Caco-2 (cell line): ENCODE measurements around the gene C5orf22. TPM values are rescaled to one million over a fixed set of nuclear protein-coding genes. Genes with fewer than 3 reads are reported as not detected.

Experiments
- BruUV-seq: library from RNA; stranded (reverse); fragments of 400-500 nt; replicated peaks from 2 replicates; lab custom pipeline; 2021; lab: Mats Ljungman, UMichigan
- CTCF ChIA-PET: fragments of 300-600 bp; sonication (Branson Sonifier 250); formaldehyde crosslinking; loops from one replicate; lab custom pipeline; 2022; ENCODE audit warnings: antibody characterized with exemption; lab: Charles Lee
- POLR2A ChIA-PET: fragments of 300-600 bp; sonication (Branson Sonifier 250); formaldehyde crosslinking; loops from one replicate; lab custom pipeline; 2022; ENCODE audit warnings: antibody characterized with exemption; lab: Charles Lee
- DNase-seq, 2 experiments: peaks; one replicate each; pipeline versions ENCODE4 v3.0.0 to v3.0.0-alpha.2; 2020 to 2022
- H3K27me3 ChIP-seq: replicated peaks from 2 replicates; pipeline ENCODE4 v1.6.0; 2011; ENCODE audit warnings: low read length; ENCODE audit not compliant: control insufficient read depth, insufficient read depth
- H3K36me3 ChIP-seq: 2 replicates; pipeline ENCODE4 v1.5.1; 2011; ENCODE audit warnings: low read length; ENCODE audit not compliant: control insufficient read depth, insufficient read depth
- H3K4me1 ChIP-seq: fragments of 250-450 bp; sonication (Bioruptor Pico); 2 replicates; pipeline ENCODE4 v1.5.1; 2020; ENCODE audit warnings: mild to moderate bottlenecking
- H3K4me3 ChIP-seq: 2 replicates; pipeline ENCODE4 v1.5.1; 2011; ENCODE audit warnings: low read depth, mild to moderate bottlenecking, control low read depth, low read length
- H3K9me3 ChIP-seq: fragments of 250-450 bp; sonication (Bioruptor Pico); 2 replicates; pipeline ENCODE4 v1.5.1; 2020; ENCODE audit warnings: mild to moderate bottlenecking, moderate library complexity
- H3K27ac Mint-ChIP-seq: one replicate; pipeline ENCODE4 v1.8.0; 2022; ENCODE audit warnings: mixed read lengths; ENCODE audit not compliant: unreplicated experiment
- H3K27me3 Mint-ChIP-seq: one replicate; pipeline ENCODE4 v1.8.0; 2022; ENCODE audit warnings: mixed read lengths; ENCODE audit not compliant: insufficient read depth, unreplicated experiment
- H3K36me3 Mint-ChIP-seq: one replicate; pipeline ENCODE4 v1.8.0; 2022; ENCODE audit warnings: mild to moderate bottlenecking, mixed read lengths; ENCODE audit not compliant: insufficient read depth, unreplicated experiment
- H3K4me1 Mint-ChIP-seq: one replicate; pipeline ENCODE4 v1.8.0; 2022; ENCODE audit warnings: low read depth, mixed read lengths; ENCODE audit not compliant: unreplicated experiment
- H3K4me3 Mint-ChIP-seq: one replicate; pipeline ENCODE4 v1.8.0; 2022; ENCODE audit warnings: mild to moderate bottlenecking, moderate library complexity, mixed read lengths; ENCODE audit not compliant: unreplicated experiment
- H3K9me3 Mint-ChIP-seq: one replicate; pipeline ENCODE4 v1.8.0; 2022; ENCODE audit warnings: mixed read lengths; ENCODE audit not compliant: unreplicated experiment
- CTCF ChIP-seq, 2 experiments: fragments of 200-600 bp in 1 of 2; IDR thresholded peaks; 1 replicate in 1 of 2; 2 replicates in 1 of 2; pipeline versions ENCODE4 v1.5.1 to v1.8.0; 2011 to 2022; ENCODE audit warnings: antibody characterized with exemption in 1 of 2, control low read depth in 1 of 2, inconsistent platforms in 1 of 2, low read depth in 1 of 2, low read length in 1 of 2, mild to moderate bottlenecking in 1 of 2, moderate library complexity in 1 of 2; ENCODE audit not compliant: insufficient read depth in 1 of 2, severe bottlenecking in 1 of 2, unreplicated experiment in 1 of 2
- intact Hi-C: fragments of 100-400 bp; cut with micrococcal nuclease; formaldehyde crosslinking; loops from one replicate; pipeline ENCODE4 v1.10.0; 2022; ENCODE audit not compliant: unreplicated experiment
- total RNA-seq: library from RNA; stranded (reverse); gene quantifications from 2 replicates; pipeline ENCODE4 v1.2.3, GENCODE V29; 2022

Gene C5orf22
- total RNA-seq, 1 experiment from 2014 or later = 27.9 TPM

GRCh38 chr5:31583129-31583528 lies 51.0 kb downstream of the C5orf22 start:
- DNase-seq = no peak
- BruUV-seq = no TSS peak
- Mint-ChIP-seq H3K4me3 (no peak overlapping the region), H3K9me3 (no peaks in the 10 kb centered on the region), H3K27ac (no peak overlapping the region), H3K36me3 (no peaks in the 10 kb centered on the region), H3K4me1 (no peaks in the 10 kb centered on the region), H3K27me3 (peaks cover 20% of the 10 kb centered on the region)
- intact Hi-C loops = no loop called here
- POLR2A ChIA-PET = no interaction called here
- Histone ChIP-seq H3K27me3 (no peaks in the 10 kb centered on the region; the same call in 1 of the 2 replicates), H3K4me1 (no peaks in the 10 kb centered on the region), H3K9me3 (no peaks in the 10 kb centered on the region), H3K4me3 (no peak overlapping the region), H3K36me3 (no peaks in the 10 kb centered on the region)
- no peak for TF ChIP-seq CTCF (IDR thresholded peaks at IDR 0.05; ENCODE audit: insufficient read depth in 1 of 2, low read depth in 1 of 2, low read length in 1 of 2, severe bottlenecking in 1 of 2, unreplicated experiment in 1 of 2)
- CTCF ChIA-PET = interaction anchor here (1.2 kb wide), 1 partner anchor 226 kb away, joined by 6 read pairs; no protein-coding TSS in a partner anchor

- Mint-ChIP-seq H3K27me3 (peaks cover 23% of the 10 kb centered on the region), H3K4me3 (no peak overlapping the region), H3K9me3 (no peaks in the 10 kb centered on the region), H3K27ac (no peak overlapping the region), H3K4me1 (no peaks in the 10 kb centered on the region), H3K36me3 (no peaks in the 10 kb centered on the region)
- no peak for TF ChIP-seq CTCF (IDR thresholded peaks at IDR 0.05; ENCODE audit: insufficient read depth in 1 of 2, low read depth in 1 of 2, low read length in 1 of 2, severe bottlenecking in 1 of 2, unreplicated experiment in 1 of 2)
- H3K4me3 ChIP-seq = no peak overlapping the region
- H3K36me3 ChIP-seq = no peaks in the 10 kb centered on the region
- no peaks in the 10 kb centered on the region; the same call in 1 of the 2 replicates for H3K27me3 ChIP-seq
- H3K9me3 ChIP-seq = no peaks in the 10 kb centered on the region
- intact Hi-C loops = no loop called here
- H3K4me1 ChIP-seq = no peaks in the 10 kb centered on the region
- DNase-seq = no peak
- CTCF ChIA-PET = no interaction called here
- no TSS peak for BruUV-seq
- POLR2A ChIA-PET = no interaction called here
Observed at GRCh38 chr5:31585166-31585894, 53.2 kb downstream of the C5orf22 start.

GRCh38 chr5:31585895-31586270 lies 53.8 kb downstream of the C5orf22 start:
- Mint-ChIP-seq H3K36me3 (no peaks in the 10 kb centered on the region), H3K27ac (no peak overlapping the region), H3K4me3 (no peak overlapping the region), H3K4me1 (no peaks in the 10 kb centered on the region), H3K27me3 (peaks cover 23% of the 10 kb centered on the region), H3K9me3 (no peaks in the 10 kb centered on the region)
- ChIA-PET CTCF (no interaction called here), POLR2A (no interaction called here)
- TF ChIP-seq CTCF (IDR thresholded peaks at IDR 0.05; ENCODE audit: insufficient read depth in 1 of 2, low read depth in 1 of 2, low read length in 1 of 2, severe bottlenecking in 1 of 2, unreplicated experiment in 1 of 2) = no peak
- no peaks in the 10 kb centered on the region for H3K4me1 ChIP-seq
- no peaks in the 10 kb centered on the region for H3K9me3 ChIP-seq
- no peaks in the 10 kb centered on the region for H3K36me3 ChIP-seq
- no peak for DNase-seq
- intact Hi-C loops = no loop called here
- no TSS peak for BruUV-seq
- H3K27me3 ChIP-seq = no peaks in the 10 kb centered on the region; the same call in 1 of the 2 replicates
- H3K4me3 ChIP-seq = no peak overlapping the region
